ENCODE results near the gene NFKBIE. TPM values are rescaled to one million over a fixed set of nuclear protein-coding genes. Genes with fewer than 3 reads are reported as not detected.
A peak's percentile ranks its signal among the peaks of the same experiment; 100 is the strongest.

The NFKBIE gene
- total and polyA plus RNA-seq, 2 of the 13 experiments (the other 11 are each of a cell fraction or from before 2014, with no cell fraction given) = 6.7 to 14.5 TPM

GRCh38 chr6:44257753-44258324 is 7.5 kb downstream of the NFKBIE start (continued):
- TF ChIP-seq FOXP4 (CRISPR knock-in tag; IDR thresholded peaks at IDR 0.05) = no peak
- TF ChIP-seq RFXAP (CRISPR knock-in tag; IDR thresholded peaks at IDR 0.05; ENCODE audit: borderline replicate concordance) = no peak
- TF ChIP-seq SMYD3 (CRISPR knock-in tag; IDR thresholded peaks at IDR 0.05) = no peak
- no peak for TF ChIP-seq TBX2 (CRISPR knock-in tag; IDR thresholded peaks at IDR 0.05; ENCODE audit: borderline replicate concordance)
- TF ChIP-seq POLR2G (IDR thresholded peaks at IDR 0.05; ENCODE audit: low read depth, low read length) = no peak
- no peak for TF ChIP-seq ISL2 (CRISPR knock-in tag; IDR thresholded peaks at IDR 0.05)
- TF ChIP-seq ZNF350 (CRISPR knock-in tag; IDR thresholded peaks at IDR 0.05; ENCODE audit: borderline replicate concordance, low read depth) = no peak
- peak; percentile 15 for TF ChIP-seq MED8 (CRISPR knock-in tag; IDR thresholded peaks at IDR 0.05; ENCODE audit: insufficient replicate concordance)
- TF ChIP-seq ZBTB33 (CRISPR knock-in tag; IDR thresholded peaks at IDR 0.05) = 0 out of 2 replicates have a peak, but pooled peaks have one; percentile 6
- TF ChIP-seq NFRKB (IDR thresholded peaks at IDR 0.05) = no peak
- TF ChIP-seq DMAP1 (CRISPR knock-in tag; IDR thresholded peaks at IDR 0.05) = no peak
- no peak for TF ChIP-seq ZNF710 (CRISPR knock-in tag; IDR thresholded peaks at IDR 0.05; ENCODE audit: borderline replicate concordance)
- no peak for TF ChIP-seq SIN3A (IDR thresholded peaks at IDR 0.05; ENCODE audit: borderline replicate concordance, low read depth, low read length)
- peak; percentile 10; the same call in 1 of the 2 replicates for TF ChIP-seq FOSL2 (CRISPR knock-in tag; IDR thresholded peaks at IDR 0.05)
- TF ChIP-seq FOXP1 (IDR thresholded peaks at IDR 0.05) = no peak
- TF ChIP-seq FOXP1 (CRISPR knock-in tag; IDR thresholded peaks at IDR 0.05) = no peak
- no peak for TF ChIP-seq ZNF75D (CRISPR knock-in tag; IDR thresholded peaks at IDR 0.05; ENCODE audit: borderline replicate concordance)
- no peak for TF ChIP-seq ZNF264 (CRISPR knock-in tag; IDR thresholded peaks at IDR 0.05)
- TF ChIP-seq YY1 (IDR thresholded peaks at IDR 0.05; ENCODE audit: insufficient read depth, insufficient replicate concordance, low read depth, low read length) = no peak
- 0 out of 2 replicates have a peak, but pooled peaks have one; percentile 20 for TF ChIP-seq PAWR (CRISPR knock-in tag; IDR thresholded peaks at IDR 0.05; ENCODE audit: borderline replicate concordance)
- TF ChIP-seq ZSCAN21 (CRISPR knock-in tag; IDR thresholded peaks at IDR 0.05; ENCODE audit: borderline replicate concordance) = no peak
- TF ChIP-seq MTF2 (CRISPR knock-in tag; IDR thresholded peaks at IDR 0.05; ENCODE audit: borderline replicate concordance) = no peak
- TF ChIP-seq HNRNPLL (IDR thresholded peaks at IDR 0.05; ENCODE audit: low read depth, low read length, poor library complexity, severe bottlenecking) = no peak
- TF ChIP-seq ZNF367 (CRISPR knock-in tag; IDR thresholded peaks at IDR 0.05; ENCODE audit: borderline replicate concordance) = no peak
- no peak for TF ChIP-seq ZNF775 (CRISPR knock-in tag; IDR thresholded peaks at IDR 0.05; ENCODE audit: borderline replicate concordance)
- no peak for TF ChIP-seq ZNF556 (CRISPR knock-in tag; IDR thresholded peaks at IDR 0.05; ENCODE audit: borderline replicate concordance)
- TF ChIP-seq SAP130 (CRISPR knock-in tag; IDR thresholded peaks at IDR 0.05; ENCODE audit: low read depth) = no peak

All from HepG2 (cell line).